ENCODE results near the gene ZFHX2. TPM values are rescaled to one million over a fixed set of nuclear protein-coding genes. Genes with fewer than 3 reads are reported as not detected.

Gene ZFHX2
- total and polyA plus RNA-seq, 7 experiments from 2014 or later = 0.45 to 2.6 (median 0.49) TPM; not detected in 2

- H3K4me1 ChIP-seq (ENCODE audit: control insufficient read depth in 2 of 2, insufficient read depth in 2 of 2, low read length in 2 of 2) = peaks cover 0 to 7% of the 10 kb centered on the region in 2 donors
- Mint-ChIP-seq H3K27me3 (peaks cover 40 to 57% (median 46%) of the 10 kb centered on the region in 5 donors), H3K4me1 (peaks cover 8 to 24% (median 16%) of the 10 kb centered on the region in 7 donors), H3K27ac (no peak overlapping the region), H3K9me3 (no peaks in the 10 kb centered on the region), H3K36me3 (no peaks in the 10 kb centered on the region), H3K4me3 (no peak overlapping the region)
- no peaks in the 10 kb centered on the region for H3K9me3 ChIP-seq (ENCODE audit: control insufficient read depth in 2 of 3, low read length in 3 of 3)
- ChIA-PET CTCF (interaction anchor here (0.6 to 0.9 kb wide), 2 partner anchors 19 to 52 kb away, joined by 3 read pairs; no protein-coding TSS in a partner anchor), POLR2A (interaction anchor here (0.6 kb wide), 1 partner anchor 10 kb away, joined by 7 read pairs; no protein-coding TSS in a partner anchor)
- peaks cover 0 to 14% of the 10 kb centered on the region in 2 donors for H3K27me3 ChIP-seq (ENCODE audit: control insufficient read depth in 2 of 2, insufficient read depth in 2 of 2, low read length in 2 of 2)
- ATAC-seq (no peak), DNase-seq (no peak)
- no peaks in the 10 kb centered on the region for H3K36me3 ChIP-seq (ENCODE audit: control insufficient read depth in 2 of 3, insufficient read depth in 3 of 3, low read length in 3 of 3)
- intact Hi-C loops (cut with micrococcal nuclease) = no loop called here
- H3K4me3 ChIP-seq (ENCODE audit: low read length) = no peak overlapping the region
- no peak overlapping the region for H3K27ac ChIP-seq (ENCODE audit: low read depth, low read length)
Measured at GRCh38 chr14:23580152-23580926, 28.8 kb upstream of the ZFHX2 start.

GRCh38 chr14:23579739-23580138 is 28.2 kb upstream of the ZFHX2 start:
- H3K4me3 Mint-ChIP-seq = peak overlapping the region in 2 of 10 donors; percentile 14 to 16
- Histone ChIP-seq H3K27ac (ENCODE audit: low read depth, low read length) (no peak overlapping the region), H3K9me3 (ENCODE audit: control insufficient read depth in 2 of 3, low read length in 3 of 3) (no peaks in the 10 kb centered on the region), H3K4me1 (ENCODE audit: control insufficient read depth in 2 of 2, insufficient read depth in 2 of 2, low read length in 2 of 2) (peaks cover 0 to 7% of the 10 kb centered on the region in 2 donors), H3K27me3 (ENCODE audit: control insufficient read depth in 2 of 2, insufficient read depth in 2 of 2, low read length in 2 of 2) (peaks cover 0 to 14% of the 10 kb centered on the region in 2 donors), H3K36me3 (ENCODE audit: control insufficient read depth in 2 of 3, insufficient read depth in 3 of 3, low read length in 3 of 3) (no peaks in the 10 kb centered on the region), H3K4me3 (ENCODE audit: low read length) (no peak overlapping the region)
- peaks cover 0 to 2% (median 0%) of the 10 kb centered on the region in 11 donors for H3K9me3 Mint-ChIP-seq
- peaks cover 8 to 29% (median 16%) of the 10 kb centered on the region in 7 donors for H3K4me1 Mint-ChIP-seq
- ChIA-PET CTCF (no interaction called here), POLR2A (no interaction called here)
- no peak overlapping the region for H3K27ac Mint-ChIP-seq
- H3K27me3 Mint-ChIP-seq = peaks cover 46 to 63% (median 51%) of the 10 kb centered on the region in 5 donors
- ATAC-seq = no peak
- no peak for DNase-seq
- H3K36me3 Mint-ChIP-seq = no peaks in the 10 kb centered on the region
- intact Hi-C loops (cut with micrococcal nuclease) = no loop called here

- no peaks in the 10 kb centered on the region for H3K36me3 Mint-ChIP-seq
- POLR2A ChIA-PET = no interaction called here
- no peak overlapping the region for H3K4me3 ChIP-seq (ENCODE audit: low read length)
- H3K9me3 Mint-ChIP-seq = peaks cover 0 to 2% (median 0%) of the 10 kb centered on the region in 11 donors
- peaks cover 0 to 7% of the 10 kb centered on the region in 2 donors for H3K4me1 ChIP-seq (ENCODE audit: control insufficient read depth in 2 of 2, insufficient read depth in 2 of 2, low read length in 2 of 2)
- intact Hi-C loops (cut with micrococcal nuclease) = no loop called here
- H3K4me3 Mint-ChIP-seq = peak overlapping the region in 2 of 10 donors; percentile 14 to 88
- DNase-seq (no peak), ATAC-seq (no peak)
- CTCF ChIA-PET = no interaction called here
- peaks cover 0 to 14% of the 10 kb centered on the region in 2 donors for H3K27me3 ChIP-seq (ENCODE audit: control insufficient read depth in 2 of 2, insufficient read depth in 2 of 2, low read length in 2 of 2)
- no peak overlapping the region for H3K27ac Mint-ChIP-seq
- no peaks in the 10 kb centered on the region for H3K36me3 ChIP-seq (ENCODE audit: control insufficient read depth in 2 of 3, insufficient read depth in 3 of 3, low read length in 3 of 3)
- peaks cover 8 to 29% (median 16%) of the 10 kb centered on the region in 7 donors for H3K4me1 Mint-ChIP-seq
- peaks cover 45 to 65% (median 54%) of the 10 kb centered on the region in 5 donors for H3K27me3 Mint-ChIP-seq
- H3K27ac ChIP-seq (ENCODE audit: low read depth, low read length) = no peak overlapping the region
- no peaks in the 10 kb centered on the region for H3K9me3 ChIP-seq (ENCODE audit: control insufficient read depth in 2 of 3, low read length in 3 of 3)
Measured at GRCh38 chr14:23579311-23579630, 27.7 kb upstream of the ZFHX2 start.

GRCh38 chr14:23578560-23579310 is 27.2 kb upstream of the ZFHX2 start, which contains the start of gene JPH4:
Gene JPH4 (minus strand): TSS chr14:23578790. CDS start chr14:23577453, 1,337 bp downstream.
- H3K36me3 Mint-ChIP-seq = no peaks in the 10 kb centered on the region
- Histone ChIP-seq H3K27me3 (ENCODE audit: control insufficient read depth in 2 of 2, insufficient read depth in 2 of 2, low read length in 2 of 2) (peaks cover 0 to 14% of the 10 kb centered on the region in 2 donors), H3K27ac (ENCODE audit: low read depth, low read length) (no peak within 1 kb of the TSS), H3K4me1 (ENCODE audit: control insufficient read depth in 2 of 2, insufficient read depth in 2 of 2, low read length in 2 of 2) (peaks cover 0 to 7% of the 10 kb centered on the region in 2 donors), H3K36me3 (ENCODE audit: control insufficient read depth in 2 of 3, insufficient read depth in 3 of 3, low read length in 3 of 3) (no peaks in the 10 kb centered on the region), H3K9me3 (ENCODE audit: control insufficient read depth in 2 of 3, low read length in 3 of 3) (no peaks in the 10 kb centered on the region), H3K4me3 (ENCODE audit: low read length) (no peak within 1 kb of the TSS)
- ChIA-PET POLR2A (no interaction called here), CTCF (no interaction called here)
- H3K9me3 Mint-ChIP-seq = peaks cover 0 to 2% (median 0%) of the 10 kb centered on the region in 11 donors
- ATAC-seq = no peak
- intact Hi-C loops (cut with micrococcal nuclease) = no loop called here
- H3K4me3 Mint-ChIP-seq = peak within 1 kb of the TSS in 7 of 10 donors; percentile 10 to 88 (median 35)
- H3K4me1 Mint-ChIP-seq = peaks cover 8 to 29% (median 16%) of the 10 kb centered on the region in 7 donors
- H3K27me3 Mint-ChIP-seq = peaks cover 41 to 63% (median 49%) of the 10 kb centered on the region in 5 donors
- no peak for DNase-seq
- H3K27ac Mint-ChIP-seq = peak within 1 kb of the TSS in 1 of 9 donors; percentile 49

GRCh38 chr14:23577710-23578392 is 26.3 kb upstream of the ZFHX2 start:
- Mint-ChIP-seq H3K9me3 (peaks cover 0 to 2% (median 0%) of the 10 kb centered on the region in 11 donors), H3K27me3 (peaks cover 42 to 62% (median 46%) of the 10 kb centered on the region in 5 donors), H3K27ac (no peak overlapping the region), H3K36me3 (no peaks in the 10 kb centered on the region), H3K4me3 (peak overlapping the region in 5 of 10 donors; percentile 10 to 88 (median 35)), H3K4me1 (peaks cover 8 to 29% (median 17%) of the 10 kb centered on the region in 7 donors)
- ChIA-PET CTCF (no interaction called here), POLR2A (no interaction called here)
- Histone ChIP-seq H3K4me3 (ENCODE audit: low read length) (no peak overlapping the region), H3K36me3 (ENCODE audit: control insufficient read depth in 2 of 3, insufficient read depth in 3 of 3, low read length in 3 of 3) (no peaks in the 10 kb centered on the region), H3K9me3 (ENCODE audit: control insufficient read depth in 2 of 3, low read length in 3 of 3) (no peaks in the 10 kb centered on the region), H3K27me3 (ENCODE audit: control insufficient read depth in 2 of 2, insufficient read depth in 2 of 2, low read length in 2 of 2) (peaks cover 0 to 14% of the 10 kb centered on the region in 2 donors), H3K27ac (ENCODE audit: low read depth, low read length) (no peak overlapping the region), H3K4me1 (ENCODE audit: control insufficient read depth in 2 of 2, insufficient read depth in 2 of 2, low read length in 2 of 2) (peaks cover 0 to 7% of the 10 kb centered on the region in 2 donors)
- intact Hi-C loops (cut with micrococcal nuclease) = no loop called here
- DNase-seq = no peak
- ATAC-seq = no peak

GRCh38 chr14:23577004-23577681 is 25.6 kb upstream of the ZFHX2 start:
- no peak for DNase-seq
- Mint-ChIP-seq H3K4me1 (peaks cover 8 to 29% (median 22%) of the 10 kb centered on the region in 7 donors), H3K9me3 (peaks cover 0 to 2% (median 0%) of the 10 kb centered on the region in 11 donors), H3K4me3 (peak overlapping the region; percentile 16 to 88 (median 72)), H3K36me3 (no peaks in the 10 kb centered on the region), H3K27me3 (peaks cover 40 to 61% (median 47%) of the 10 kb centered on the region in 5 donors), H3K27ac (no peak overlapping the region)
- Histone ChIP-seq H3K9me3 (ENCODE audit: control insufficient read depth in 2 of 3, low read length in 3 of 3) (no peaks in the 10 kb centered on the region), H3K27ac (ENCODE audit: low read depth, low read length) (no peak overlapping the region), H3K27me3 (ENCODE audit: control insufficient read depth in 2 of 2, insufficient read depth in 2 of 2, low read length in 2 of 2) (peaks cover 0 to 14% of the 10 kb centered on the region in 2 donors), H3K4me3 (ENCODE audit: low read length) (no peak overlapping the region), H3K4me1 (ENCODE audit: control insufficient read depth in 2 of 2, insufficient read depth in 2 of 2, low read length in 2 of 2) (peaks cover 0 to 7% of the 10 kb centered on the region in 2 donors), H3K36me3 (ENCODE audit: control insufficient read depth in 2 of 3, insufficient read depth in 3 of 3, low read length in 3 of 3) (no peaks in the 10 kb centered on the region)
- POLR2A ChIA-PET = no interaction called here
- intact Hi-C loops (cut with micrococcal nuclease) = no loop called here
- CTCF ChIA-PET = no interaction called here
- no peak for ATAC-seq

All from naive thymus-derived CD4-positive, alpha-beta T cell (primary cell).